Activated CD8-positive, alpha-beta T cell treated with anti-CD3 and anti-CD28 coated beads for 36 hours (primary cell): ENCODE measurements around the gene HTR2C. TPM values are rescaled to one million over a fixed set of nuclear protein-coding genes. Genes with fewer than 3 reads are reported as not detected.

ENCODE experiments used
- ATAC-seq: fragments of 200-7000 bp; cut with Tn5 transposase; one replicate; pipeline ENCODE4 v1.10.0; 2021; ENCODE audit warnings: mild to moderate bottlenecking, moderate library complexity
- CTCF ChIA-PET: fragments of 350-600 bp; sonication (Branson Sonifier 250); formaldehyde crosslinking; loops from one replicate; lab custom pipeline; 2021; ENCODE audit warnings: antibody characterized with exemption; lab: Charles Lee
- POLR2A ChIA-PET: fragments of 350-600 bp; sonication (Branson Sonifier 250); formaldehyde crosslinking; loops from one replicate; lab custom pipeline; 2021; ENCODE audit warnings: antibody characterized with exemption; lab: Charles Lee
- DNase-seq: peaks from one replicate; pipeline ENCODE4 v3.0.0-alpha.2; 2020
- H3K27ac Mint-ChIP-seq: one replicate; pipeline ENCODE4 v1.8.0; 2021; ENCODE audit warnings: mild to moderate bottlenecking, mixed read lengths
- H3K27me3 Mint-ChIP-seq: one replicate; pipeline ENCODE4 v1.8.0; 2021; ENCODE audit warnings: mixed read lengths
- H3K36me3 Mint-ChIP-seq: one replicate; pipeline ENCODE4 v1.8.0; 2021; ENCODE audit warnings: low read depth, mixed read lengths
- H3K4me1 Mint-ChIP-seq: one replicate; pipeline ENCODE4 v1.8.0; 2021; ENCODE audit warnings: low read depth, mixed read lengths
- H3K4me3 Mint-ChIP-seq: one replicate; pipeline ENCODE4 v1.8.0; 2021; ENCODE audit warnings: mild to moderate bottlenecking, moderate library complexity, mixed read lengths
- H3K9me3 Mint-ChIP-seq: one replicate; pipeline ENCODE4 v1.8.0; 2021; ENCODE audit warnings: mixed read lengths
- CTCF ChIP-seq: fragments of 200-600 bp; IDR thresholded peaks from one replicate; pipeline ENCODE4 v1.8.0; 2022; ENCODE audit warnings: antibody characterized with exemption, mild to moderate bottlenecking
- intact Hi-C: fragments of 100-400 bp; cut with micrococcal nuclease; formaldehyde crosslinking; loops from one replicate; pipeline ENCODE4 v1.10.0; 2022
- total RNA-seq, 2 experiments: library from RNA; stranded (reverse); gene quantifications; one replicate each; pipeline ENCODE4 v1.2.3, GENCODE V29; 2021

Gene HTR2C
- total RNA-seq, 2 experiments from 2014 or later = not detected

- ATAC-seq = no peak
- Mint-ChIP-seq H3K4me3 (no peak overlapping the region), H3K9me3 (no peaks in the 10 kb centered on the region), H3K4me1 (no peaks in the 10 kb centered on the region), H3K27me3 (no peaks in the 10 kb centered on the region), H3K27ac (no peak overlapping the region), H3K36me3 (no peaks in the 10 kb centered on the region)
- ChIA-PET POLR2A (no interaction called here), CTCF (no interaction called here)
- intact Hi-C loops = no loop called here
- TF ChIP-seq CTCF = no peak
- no peak for DNase-seq
Observed at GRCh38 chrX:114774691-114775090, 190.8 kb downstream of the HTR2C start.

GRCh38 chrX:114782925-114783324 lies 199.0 kb downstream of the HTR2C start:
- Mint-ChIP-seq H3K36me3 (no peaks in the 10 kb centered on the region), H3K9me3 (peaks cover 1% of the 10 kb centered on the region), H3K4me1 (no peaks in the 10 kb centered on the region), H3K27ac (no peak overlapping the region), H3K4me3 (no peak overlapping the region), H3K27me3 (no peaks in the 10 kb centered on the region)
- ChIA-PET POLR2A (no interaction called here), CTCF (no interaction called here)
- TF ChIP-seq CTCF = no peak
- ATAC-seq = no peak
- intact Hi-C loops = no loop called here
- DNase-seq = no peak

- POLR2A ChIA-PET = no interaction called here
Observed at GRCh38 chrX:114787061-114787460, 203.2 kb downstream of the HTR2C start.

GRCh38 chrX:114797494-114797893 lies 213.6 kb downstream of the HTR2C start:
- Mint-ChIP-seq H3K9me3 (no peaks in the 10 kb centered on the region), H3K27ac (no peak overlapping the region), H3K36me3 (no peaks in the 10 kb centered on the region), H3K4me1 (no peaks in the 10 kb centered on the region), H3K4me3 (no peak overlapping the region), H3K27me3 (no peaks in the 10 kb centered on the region)
- no peak for TF ChIP-seq CTCF
- intact Hi-C loops = no loop called here
- CTCF ChIA-PET = no interaction called here
- ATAC-seq (no peak), DNase-seq (no peak)
- POLR2A ChIA-PET = no interaction called here

More at GRCh38 chrX:114787061-114787460, 203.2 kb downstream of the HTR2C start:
- no peak for ATAC-seq
- H3K4me3 Mint-ChIP-seq = no peak overlapping the region
- no peaks in the 10 kb centered on the region for H3K4me1 Mint-ChIP-seq
- TF ChIP-seq CTCF = no peak
- intact Hi-C loops = no loop called here
- CTCF ChIA-PET = no interaction called here
- H3K27ac Mint-ChIP-seq = no peak overlapping the region
- DNase-seq = no peak
- H3K9me3 Mint-ChIP-seq = no peaks in the 10 kb centered on the region
- H3K36me3 Mint-ChIP-seq = no peaks in the 10 kb centered on the region
- H3K27me3 Mint-ChIP-seq = no peaks in the 10 kb centered on the region

GRCh38 chrX:114798907-114799306 lies 215.0 kb downstream of the HTR2C start:
- ChIA-PET CTCF (no interaction called here), POLR2A (no interaction called here)
- H3K36me3 Mint-ChIP-seq = no peaks in the 10 kb centered on the region
- H3K27ac Mint-ChIP-seq = no peak overlapping the region
- no peaks in the 10 kb centered on the region for H3K9me3 Mint-ChIP-seq
- no peak for TF ChIP-seq CTCF
- DNase-seq (no peak), ATAC-seq (no peak)
- no peak overlapping the region for H3K4me3 Mint-ChIP-seq
- intact Hi-C loops = no loop called here
- no peaks in the 10 kb centered on the region for H3K4me1 Mint-ChIP-seq
- no peaks in the 10 kb centered on the region for H3K27me3 Mint-ChIP-seq
